GM12878 (cell line): ENCODE data around the gene ECEL1. TPM values are rescaled to one million over a fixed set of nuclear protein-coding genes. Genes with fewer than 3 reads are reported as not detected.

Experiments
- ATAC-seq: fragments of 200-7000 bp; cut with Tn5 transposase; 3 replicates; pipeline ENCODE4 v1.9.1; 2020; ENCODE audit warnings: mild to moderate bottlenecking, moderate library complexity
- BruUV-seq: library from RNA; stranded (reverse); fragments of 400-500 nt; replicated peaks from 2 replicates; lab custom pipeline; 2021; lab: Mats Ljungman, UMichigan
- CTCF ChIA-PET: fragments of 300-600 bp; sonication (Branson Sonifier 250); formaldehyde crosslinking; extraction: SDS; loops from one replicate; lab custom pipeline; 2021; ENCODE audit warnings: inconsistent platforms; lab: Yijun Ruan, JAX
- POLR2A ChIA-PET: fragments of 350-600 bp; formaldehyde crosslinking; extraction: SDS; loops from one replicate; lab custom pipeline; 2021; ENCODE audit warnings: inconsistent platforms; lab: Charles Lee
- RAD21 ChIA-PET: fragments of 300-600 bp; sonication (Branson Sonifier 250); formaldehyde crosslinking; loops from one replicate; lab custom pipeline; 2023; ENCODE audit warnings: antibody characterized with exemption; ENCODE audit not compliant: unreplicated experiment; lab: Charles Lee
- SMC1A ChIA-PET: fragments of 300-600 bp; sonication (Branson Sonifier 250); formaldehyde crosslinking; loops from one replicate; lab custom pipeline; 2023; ENCODE audit not compliant: unreplicated experiment, uncharacterized antibody; lab: Charles Lee
- DNase-seq: peaks from one replicate; pipeline ENCODE4 v3.0.0-alpha.2; 2011; ENCODE audit warnings: low read depth, low spot score
- FAIRE-seq: peaks from 3 replicates; lab custom pipeline; 2011; peaks lifted over from hg19 to GRCh38; lab: Jason Lieb, UNC
- H2AFZ ChIP-seq: 2 replicates; pipeline ENCODE4 v1.6.0; 2011; ENCODE audit warnings: low read depth, low read length, control low read depth; ENCODE audit not compliant: control insufficient read depth
- H3K27ac ChIP-seq: 2 replicates; pipeline ENCODE4 v1.5.1; 2011; ENCODE audit warnings: control low read depth; ENCODE audit not compliant: control insufficient read depth, insufficient read depth
- H3K27me3 ChIP-seq, 2 experiments: replicated peaks in 1 of 2; 2 replicates each; pipeline versions ENCODE4 v1.6.0 to v1.6.1; 2011; ENCODE audit warnings: low read length in 1 of 2; ENCODE audit not compliant: control insufficient read depth in 2 of 2, insufficient read depth in 2 of 2
- H3K36me3 ChIP-seq, 2 experiments: 2 replicates each; pipeline ENCODE4 v1.5.1; 2011; ENCODE audit warnings: low read length in 1 of 2; ENCODE audit not compliant: control insufficient read depth in 2 of 2, insufficient read depth in 2 of 2
- H3K4me1 ChIP-seq: 2 replicates; pipeline ENCODE4 v1.6.1; 2011; ENCODE audit warnings: mild to moderate bottlenecking, low read length, moderate library complexity, mixed read lengths; ENCODE audit not compliant: control insufficient read depth, insufficient read depth
- H3K4me2 ChIP-seq: 2 replicates; pipeline ENCODE4 v1.6.0; 2011; ENCODE audit warnings: control low read depth; ENCODE audit not compliant: control insufficient read depth, insufficient read depth
- H3K4me3 ChIP-seq: fragments of 200-600 bp; sonication (generic); 2 replicates; pipeline ENCODE4 v1.5.1; 2016
- H3K79me2 ChIP-seq: 2 replicates; pipeline ENCODE4 v1.6.0; 2011; ENCODE audit warnings: low read length; ENCODE audit not compliant: control insufficient read depth, insufficient read depth
- H3K9ac ChIP-seq: 2 replicates; pipeline ENCODE4 v1.8.0; 2011; ENCODE audit warnings: low read length, control low read depth, mixed read lengths; ENCODE audit not compliant: control insufficient read depth, insufficient read depth
- H3K9me3 ChIP-seq: replicated peaks from 3 replicates; pipeline ENCODE4 v1.5.1; 2011; ENCODE audit warnings: mild to moderate bottlenecking, low read length; ENCODE audit not compliant: control insufficient read depth, insufficient read depth
- H4K20me1 ChIP-seq: 2 replicates; pipeline ENCODE4 v1.6.0; 2011; ENCODE audit not compliant: control insufficient read depth, insufficient read depth
- ATF2 ChIP-seq: IDR thresholded peaks from 2 replicates; pipeline ENCODE4 v1.6.1; 2012; ENCODE audit warnings: low read length, inconsistent platforms
- CHD4 ChIP-seq: fragments of 200-600 bp; sonication (generic); IDR thresholded peaks from 2 replicates; pipeline ENCODE4 v1.6.1; 2016; ENCODE audit warnings: mild to moderate bottlenecking
- CREB1 ChIP-seq: IDR thresholded peaks from 2 replicates; pipeline ENCODE4 v1.6.1; 2012; ENCODE audit warnings: low read depth, mild to moderate bottlenecking, inconsistent platforms
- FOS ChIP-seq: IDR thresholded peaks from 3 replicates; pipeline ENCODE4 v1.6.1; 2011; ENCODE audit warnings: borderline replicate concordance; ENCODE audit not compliant: insufficient read length; ENCODE audit errors: extremely low read depth
- IRF3 ChIP-seq: fragments of 450-650 bp; IDR thresholded peaks from 2 replicates; pipeline ENCODE4 v1.6.1; 2014; ENCODE audit warnings: mild to moderate bottlenecking
- NKRF ChIP-seq: fragments of 450-650 bp; conservative IDR thresholded peaks from 2 replicates; pipeline ENCODE4 v1.6.1; 2017; ENCODE audit warnings: mild to moderate bottlenecking, moderate library complexity
- PAX5 ChIP-seq: IDR thresholded peaks from 2 replicates; pipeline ENCODE4 v1.6.1; 2011; ENCODE audit warnings: low read depth, low read length, borderline replicate concordance
- RB1 ChIP-seq: fragments of 450-650 bp; formaldehyde crosslinking; IDR thresholded peaks from 2 replicates; pipeline ENCODE4 v1.6.1; 2017; ENCODE audit warnings: mild to moderate bottlenecking, borderline replicate concordance
- REST ChIP-seq: IDR thresholded peaks from 2 replicates; pipeline ENCODE4 v1.6.1; 2012; ENCODE audit warnings: mild to moderate bottlenecking, low read depth, low read length
- USF2 ChIP-seq: IDR thresholded peaks from 2 replicates; pipeline ENCODE4 v1.6.1; 2011; ENCODE audit warnings: low read depth, low read length, improper control_type of control experiment, borderline replicate concordance
- ZBTB4 ChIP-seq: fragments of 450-650 bp; formaldehyde crosslinking; IDR thresholded peaks from 2 replicates; pipeline ENCODE4 v1.4.0; 2022; ENCODE audit warnings: mild to moderate bottlenecking, moderate library complexity
- ZNF217 ChIP-seq: fragments of 450-650 bp; IDR thresholded peaks from 2 replicates; pipeline ENCODE4 v1.6.1; 2017; ENCODE audit warnings: antibody characterized with exemption, mild to moderate bottlenecking
- WGBS: methylation state at CpG from one replicate; pipeline ENCODE4 v1.1.6; 2016; ENCODE audit warnings: low lambda C conversion rate; ENCODE audit not compliant: insufficient replicate concordance, insufficient coverage; ENCODE audit errors: missing lambda C conversion rate; 5-methylcytosine and 5-hydroxymethylcytosine counted together
- in situ Hi-C: fragments of 300-500 bp; cut with MboI; formaldehyde crosslinking; loops from 9 replicates; pipeline ENCODE4 v1.14.3; 2018; ENCODE audit warnings: mixed read lengths
- intact Hi-C: fragments of 100-400 bp; cut with micrococcal nuclease; formaldehyde crosslinking; loops from one replicate; pipeline ENCODE4 v1.14.2; 2022; ENCODE audit not compliant: unreplicated experiment
- polyA plus RNA-seq, 11 experiments: library from polyadenylated mRNA; depleted of rRNA in 4 of 11; unstranded in 6 of 11; stranded (reverse) in 5 of 11; fragments of >200 nt; fragmentation: Nextera tagmentation in 4 of 11; fragmentation: Illumina TruSeq in 1 of 11; extraction: Ambion mirVana in 4 of 11; extraction: Trizol in 1 of 11; gene quantifications; 1 replicate in 1 of 11; 2 replicates in 10 of 11; pipeline versions ENCODE4 v1.2.1 to v1.2.3, GENCODE V29; 2011 to 2016; ENCODE audit warnings: inconsistent platforms in 2 of 11, missing spikeins in 2 of 11, low read depth in 1 of 11
- total RNA-seq, 4 experiments: library from RNA; depleted of rRNA in 3 of 4; stranded (reverse); fragments of >200 nt in 3 of 4; fragmentation: Illumina TruSeq in 1 of 4; extraction: Trizol in 1 of 4; gene quantifications; 2 replicates each; pipeline versions ENCODE4 v1.2.1 to v1.2.3, GENCODE V29; 2013 to 2021

ECEL1 gene
- total and polyA plus RNA-seq, 10 of the 15 experiments (the other 5 are each of a cell fraction or from before 2014, with no cell fraction given): not detected

- intact Hi-C loops: loop anchor here (5.0 kb wide), 1 partner anchor 67 kb away; no protein-coding TSS in a partner anchor
- Histone ChIP-seq H3K4me1 (no peaks in the 10 kb centered on the region), H3K9me3 (no peaks in the 10 kb centered on the region), H3K27me3 (peaks cover 3 to 6% of the 10 kb centered on the region in 2 experiments; a peak in 3 of 4 replicates), H4K20me1 (no peaks in the 10 kb centered on the region), H3K36me3 (no peaks in the 10 kb centered on the region), H3K27ac (no peak overlapping the region), H3K4me2 (no peak overlapping the region), H3K9ac (no peak overlapping the region), H2AFZ (no peak overlapping the region), H3K79me2 (no peaks in the 10 kb centered on the region), H3K4me3 (no peak overlapping the region)
- ChIA-PET CTCF (no interaction called here), RAD21 (no interaction called here), SMC1A (no interaction called here), POLR2A (no interaction called here)
- DNase-seq (no peak), FAIRE-seq (no peak), ATAC-seq (no peak)
- in situ Hi-C loops: no loop called here
- BruUV-seq: no TSS peak
- 22% methylated on average over 6 of the region's 6 CpGs for WGBS
- TF ChIP-seq NKRF (no peak), FOS (no peak), RB1 (no peak), REST (no peak), CREB1 (no peak), PAX5 (no peak), IRF3 (no peak), ZNF217 (no peak), USF2 (no peak), ATF2 (no peak), CHD4 (no peak), ZBTB4 (CRISPR knock-in tag) (no peak)
Measured at GRCh38 chr2:232518844-232519243, 31.2 kb upstream of the ECEL1 start.
